Measurements from ENCODE around the gene ITPKB.
"Not testable (repeated sequence)": the region's sequence is repeated elsewhere in the genome, so short reads cannot be mapped to it uniquely, and the experiment has no call there.

ITPKB gene

GRCh38 chr1:226648421-226648820, 90.7 kb downstream of the ITPKB start:
- DNase-seq, result no peak

DNA sequence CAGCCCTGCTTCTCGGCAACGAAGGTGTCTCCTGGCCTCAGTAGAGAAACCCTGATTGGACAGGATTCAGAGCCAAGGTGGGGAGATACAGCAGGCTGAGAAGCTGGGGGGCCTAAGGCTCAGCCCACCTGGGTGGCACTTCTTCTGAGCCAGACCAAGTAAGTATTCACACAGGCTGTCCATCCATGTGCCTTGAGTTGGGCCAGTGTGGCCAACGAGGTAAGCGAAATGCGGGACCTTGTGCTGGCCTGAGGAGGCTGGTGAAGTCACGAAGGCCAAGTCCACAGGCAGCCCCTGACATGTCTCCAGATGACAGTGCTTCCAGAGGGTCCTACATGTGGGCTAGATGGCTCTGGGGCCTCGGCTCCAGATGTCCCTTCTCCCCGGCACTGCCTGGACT, 91.4 kb downstream of the ITPKB start:
- no peak for DNase-seq

- no peak for DNase-seq
Observed at GRCh38 chr1:226646870-226647449, 92.1 kb downstream of the ITPKB start.

DNA sequence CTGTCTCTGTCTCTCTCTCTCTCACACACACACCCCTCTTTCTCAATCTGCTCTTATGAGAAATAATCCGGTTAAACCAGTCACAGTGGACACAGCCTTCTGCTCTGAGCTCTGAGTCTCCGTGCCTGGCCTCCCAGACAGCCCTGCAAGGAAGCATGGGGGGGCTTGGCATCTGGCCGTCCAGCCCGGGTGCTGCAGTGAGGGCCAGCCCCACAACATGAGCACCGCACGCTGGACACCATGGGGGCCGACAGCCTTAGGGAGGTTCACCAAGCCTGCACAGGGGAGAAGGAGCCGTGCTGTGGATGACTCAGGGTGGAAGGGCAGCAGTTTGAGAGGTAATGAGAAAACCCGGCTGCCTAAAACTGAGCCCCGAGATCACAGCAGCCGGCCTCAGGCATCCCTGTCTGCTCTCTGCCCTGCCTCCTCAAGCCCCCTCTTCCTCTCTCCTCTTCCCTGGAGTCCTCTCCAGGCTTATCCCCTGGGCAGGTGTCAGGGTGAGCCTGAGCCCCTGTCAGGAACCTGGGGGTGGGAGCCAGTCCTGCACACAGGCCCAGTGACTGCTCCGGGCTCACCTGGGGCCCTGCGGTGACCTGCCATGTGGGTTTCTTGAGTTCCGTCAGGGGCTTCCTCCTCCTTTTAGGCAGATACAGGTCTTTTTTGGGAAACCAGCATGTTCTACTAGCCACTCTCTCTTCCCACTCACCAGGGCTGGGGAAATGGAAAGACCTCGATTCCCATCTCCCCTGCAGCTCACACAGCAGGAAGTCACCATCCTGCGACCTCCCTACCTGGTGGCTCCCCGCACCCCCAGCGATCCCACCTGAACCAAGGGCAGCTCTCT, 92.8 kb downstream of the ITPKB start:
- no peak for DNase-seq

DNA sequence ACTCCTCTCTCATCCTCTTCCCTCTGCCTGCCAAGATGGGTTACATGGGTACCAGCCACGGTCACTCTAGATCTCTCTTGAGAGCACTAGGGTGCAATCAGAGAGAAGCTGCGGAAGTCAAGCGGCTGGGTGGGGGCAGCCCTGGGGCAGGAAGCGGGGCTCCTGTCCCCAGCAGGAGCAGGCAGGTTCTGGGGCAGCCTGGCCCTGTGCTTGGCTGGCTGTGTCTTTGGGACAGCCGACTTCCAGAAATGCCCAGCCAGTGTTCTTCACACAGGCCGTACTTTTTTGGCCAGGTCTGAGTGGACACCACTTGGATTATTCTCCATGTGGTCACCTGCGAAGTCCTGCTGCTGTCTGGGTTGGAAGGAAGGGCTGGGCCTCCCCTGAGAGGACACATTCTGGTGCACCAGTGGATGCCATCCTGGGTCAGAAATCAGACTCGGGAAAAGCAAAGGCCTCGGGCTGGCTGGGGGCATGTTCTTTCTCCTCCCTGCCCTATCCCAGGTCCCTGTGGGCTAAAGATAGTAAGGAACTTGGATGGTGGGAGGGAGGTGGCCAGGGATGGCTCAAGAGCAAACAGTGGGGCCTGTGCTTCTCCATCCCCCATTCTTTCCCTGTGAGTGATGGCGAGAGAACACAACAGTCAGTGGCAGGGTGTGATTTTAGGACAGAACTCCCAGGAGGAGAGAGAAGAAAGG, 93.7 kb downstream of the ITPKB start:
- DNase-seq, result no peak

GRCh38 chr1:226644541-226645176, 94.4 kb downstream of the ITPKB start:
- DNase-seq, result no peak

- peak; percentile 42 for DNase-seq
Observed at GRCh38 chr1:226643611-226644540, 95.2 kb downstream of the ITPKB start.

DNA sequence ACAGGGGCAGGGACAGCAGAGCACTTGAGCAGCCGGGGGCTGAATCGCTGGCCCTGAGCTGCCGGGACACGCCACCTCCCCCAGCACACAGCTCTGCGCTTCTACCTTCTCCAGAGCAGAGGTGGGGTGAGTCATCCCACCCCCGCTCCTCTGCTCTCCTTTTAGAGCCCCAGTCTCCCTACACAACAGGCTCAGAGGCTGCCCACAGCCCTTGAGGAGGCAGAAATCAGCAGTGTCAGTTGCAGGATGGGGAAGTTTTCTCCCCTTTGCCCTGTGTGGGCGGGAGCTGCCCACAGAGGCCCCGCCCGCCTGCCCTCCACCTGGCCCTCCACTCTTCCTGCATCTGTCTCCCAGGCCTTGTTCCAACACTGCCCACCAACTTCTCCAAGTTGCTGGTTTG, 95.9 kb downstream of the ITPKB start:
- DNase-seq, result peak; percentile 37

GRCh38 chr1:226642421-226642820, 96.7 kb downstream of the ITPKB start:
- no peak for DNase-seq

- no peak for DNase-seq
Observed at GRCh38 chr1:226641671-226642231, 97.3 kb downstream of the ITPKB start.

DNA sequence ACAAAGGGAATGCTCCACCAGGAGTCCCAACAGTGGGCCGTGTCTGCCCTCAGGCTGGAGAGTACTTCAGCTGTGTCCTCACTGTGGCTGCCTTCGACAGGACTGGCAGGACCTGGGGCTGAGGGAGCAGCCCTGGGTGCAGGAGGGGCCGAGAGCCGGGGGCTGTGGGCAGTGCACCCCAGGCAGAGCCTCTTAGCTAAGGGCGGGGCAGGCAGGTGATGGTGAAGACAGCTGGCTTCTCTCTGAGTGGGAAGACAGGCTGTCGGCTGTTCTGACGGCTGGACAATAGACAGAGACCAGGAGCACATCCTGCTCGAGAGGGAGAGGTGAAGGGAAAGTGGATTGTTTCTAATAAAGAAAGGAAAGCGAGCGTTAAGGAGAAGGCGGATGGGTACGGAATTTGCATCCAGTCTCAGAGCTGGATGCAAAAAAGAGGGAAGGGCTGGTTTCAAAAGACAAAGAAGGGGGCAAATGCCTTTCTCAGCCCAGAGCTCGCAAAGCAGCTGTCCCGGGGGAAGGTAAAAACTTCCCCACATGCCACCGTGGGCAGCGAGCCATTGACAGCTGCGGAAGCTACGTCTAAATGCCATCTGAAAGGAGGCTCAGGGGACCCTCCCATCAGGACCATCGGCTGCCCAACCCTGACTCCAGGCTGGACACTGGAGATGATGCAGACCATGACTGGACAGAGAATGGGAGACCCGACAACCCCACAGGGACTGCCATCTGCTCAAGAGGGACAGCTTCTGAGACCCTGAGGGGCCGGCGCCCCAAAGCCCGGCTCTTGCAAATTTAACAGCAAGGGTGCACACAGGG, 98.6 kb downstream of the ITPKB start:
- DNase-seq, result no peak

DNA sequence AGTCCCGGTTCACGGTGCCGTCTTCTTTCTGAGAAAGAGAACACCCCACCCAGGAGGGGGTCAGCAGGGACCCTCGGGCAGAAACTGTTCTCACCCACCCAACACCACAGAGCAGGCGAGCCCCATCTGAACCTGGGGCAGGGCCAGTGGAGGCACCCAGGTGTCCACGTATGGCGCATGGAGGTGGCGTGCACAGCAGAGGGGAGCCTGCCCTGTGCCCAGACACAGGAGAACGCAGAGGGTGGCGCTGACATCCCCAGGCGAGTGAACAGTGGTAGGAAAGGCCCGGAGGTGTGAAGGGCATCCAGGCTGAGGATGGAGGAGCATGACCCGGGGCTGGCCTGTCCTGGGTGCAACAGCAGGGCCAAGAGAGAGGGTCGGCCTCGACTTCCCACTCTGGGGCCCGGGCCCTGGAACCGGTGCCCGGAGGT, 99.4 kb downstream of the ITPKB start:
- DNase-seq, result no peak

GRCh38 chr1:226639206-226639605, 99.9 kb downstream of the ITPKB start:
- DNase-seq, result not testable (repeated sequence)

GRCh38 chr1:226638608-226639007, 100.5 kb downstream of the ITPKB start:
- no peak for DNase-seq

DNA sequence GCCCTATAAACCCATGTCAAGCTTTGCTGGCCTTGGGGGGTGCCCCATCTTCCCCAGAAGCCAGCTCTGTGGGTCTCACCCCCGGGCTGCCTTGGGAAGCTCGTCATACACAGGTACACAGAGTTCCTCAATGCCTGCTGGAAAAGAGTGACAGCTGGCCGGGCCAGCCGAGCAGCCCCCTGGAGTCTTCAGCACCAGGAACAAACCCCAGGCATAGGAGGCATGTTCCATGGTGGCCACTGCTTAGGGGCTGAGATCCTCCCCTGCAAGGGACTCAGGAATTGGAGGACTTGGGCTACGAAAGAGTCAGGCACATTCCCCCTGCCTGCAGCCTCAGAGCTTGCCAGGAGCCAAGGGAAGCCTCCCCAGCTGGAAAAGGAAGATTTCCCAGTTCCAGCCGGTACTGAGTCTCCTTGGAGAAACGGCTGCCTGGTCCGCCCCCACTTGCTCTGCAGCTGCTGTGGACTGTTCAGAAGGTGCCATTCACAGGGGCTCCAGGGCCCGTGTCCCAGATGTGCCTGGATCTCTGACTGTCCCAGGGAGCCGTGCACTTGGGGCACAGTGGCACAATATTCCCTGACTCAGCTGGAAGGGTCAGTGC, 101.0 kb downstream of the ITPKB start:
- no peak for DNase-seq

DNA sequence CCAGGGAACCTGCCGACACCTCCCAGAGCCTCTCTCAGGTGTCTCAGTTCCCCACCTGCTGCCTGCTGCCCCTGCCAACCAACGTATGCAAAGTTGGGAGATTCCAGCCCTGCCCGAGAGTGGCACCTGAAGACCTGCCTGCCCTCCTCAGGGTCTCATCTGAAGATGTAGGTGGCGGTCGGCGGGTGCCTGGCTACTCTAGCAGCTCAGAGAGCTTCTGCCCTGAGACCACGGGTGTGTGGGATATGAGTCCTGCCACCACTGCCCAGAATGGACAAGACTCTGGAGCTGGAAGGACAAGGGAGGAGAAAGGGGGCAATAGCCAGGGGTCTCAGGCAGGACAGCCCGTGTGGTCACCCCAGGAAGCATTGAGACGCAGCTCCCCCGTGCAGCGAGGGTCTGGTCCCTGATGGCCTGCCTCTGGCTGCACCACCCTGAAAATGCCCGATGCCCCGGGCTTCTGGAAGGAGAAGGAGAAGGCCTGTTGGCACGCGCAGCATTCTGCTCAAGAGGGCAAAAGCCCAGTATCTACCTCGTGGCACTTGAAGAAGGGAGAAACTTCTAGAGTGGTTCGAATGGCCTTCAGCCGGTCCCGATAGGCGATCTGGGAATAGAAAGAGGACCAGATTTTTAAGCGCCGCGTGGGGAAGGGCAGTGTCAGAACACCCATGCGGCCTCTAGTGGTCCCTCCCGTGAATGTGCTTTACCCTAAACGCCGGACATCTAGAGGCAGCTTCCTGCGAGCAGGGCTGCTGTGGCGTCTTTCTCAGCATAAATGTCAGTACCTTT, 101.7 kb downstream of the ITPKB start:
- DNase-seq, result no peak

DNA sequence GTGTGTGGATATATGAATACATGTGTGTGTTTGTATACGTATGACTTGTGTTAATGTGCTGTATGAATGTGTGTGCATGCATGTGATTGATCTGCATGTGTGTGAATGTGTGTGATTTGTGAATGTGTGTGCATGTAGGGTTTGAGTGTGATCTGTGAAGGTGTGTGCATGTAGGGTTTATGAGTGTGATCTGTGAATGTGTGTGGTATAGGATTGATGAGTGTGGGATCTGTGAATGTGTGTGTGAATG, 102.3 kb downstream of the ITPKB start:
- DNase-seq, result no peak

GRCh38 chr1:226635456-226635941, 103.6 kb downstream of the ITPKB start:
- DNase-seq, result peak; percentile 53

GRCh38 chr1:226634611-226635246, 104.4 kb downstream of the ITPKB start:
- DNase-seq, result no peak
